Endothelial cell of umbilical vein (primary cell): ENCODE measurements around the gene CST1. TPM values are rescaled to one million over a fixed set of nuclear protein-coding genes. Genes with fewer than 3 reads are reported as not detected.
A peak's percentile ranks its signal among the peaks of the same experiment; 100 is the strongest.
"Not testable (repeated sequence)": the region's sequence is repeated elsewhere in the genome, so short reads cannot be mapped to it uniquely, and the experiment has no call there.

Experiments
- BruUV-seq: library from RNA; stranded (reverse); fragments of 400-500 nt; replicated peaks from 2 replicates; lab custom pipeline; 2021; lab: Mats Ljungman, UMichigan
- CTCF ChIA-PET: fragments of 300-600, 350-600 bp; sonication (Branson Sonifier 250); formaldehyde crosslinking; loops from one replicate; lab custom pipeline; 2021; ENCODE audit warnings: antibody characterized with exemption, inconsistent platforms; lab: Charles Lee
- POLR2A ChIA-PET: fragments of 300-600, 350-600 bp; sonication (Branson Sonifier 250); formaldehyde crosslinking; loops from one replicate; lab custom pipeline; 2021; ENCODE audit warnings: antibody characterized with exemption, inconsistent platforms; lab: Charles Lee
- DNase-seq: peaks from one replicate; pipeline ENCODE4 v3.0.0-alpha.2; 2011; ENCODE audit warnings: low read depth, low spot score
- FAIRE-seq: peaks from 2 replicates; lab custom pipeline; 2011; peaks lifted over from hg19 to GRCh38; lab: Jason Lieb, UNC
- H2AFZ ChIP-seq: 2 replicates; pipeline ENCODE4 v1.6.0; 2012; ENCODE audit warnings: low read depth, low read length, control low read depth, inconsistent platforms
- H3K27ac ChIP-seq: 2 replicates; pipeline ENCODE4 v1.5.1; 2011; ENCODE audit warnings: low read depth, mild to moderate bottlenecking, control low read depth, low read length, moderate library complexity; ENCODE audit not compliant: insufficient read depth
- H3K27me3 ChIP-seq, 2 experiments: 2 replicates each; pipeline versions ENCODE4 v1.6.0 to v1.6.1; 2011; ENCODE audit warnings: low read length in 2 of 2, mixed read lengths in 1 of 2; ENCODE audit not compliant: control insufficient read depth in 2 of 2, insufficient read depth in 2 of 2
- H3K36me3 ChIP-seq, 2 experiments: 2 replicates in 1 of 2; 3 replicates in 1 of 2; pipeline ENCODE4 v1.5.1; 2011; ENCODE audit warnings: low read length in 2 of 2, mild to moderate bottlenecking in 1 of 2, moderate library complexity in 1 of 2; ENCODE audit not compliant: control insufficient read depth in 2 of 2, insufficient read depth in 2 of 2; ENCODE audit errors: extremely low read depth in 1 of 2
- H3K4me1 ChIP-seq: 3 replicates; pipeline ENCODE4 v1.5.1; 2011; ENCODE audit warnings: mild to moderate bottlenecking, low read length; ENCODE audit not compliant: control insufficient read depth, insufficient read depth; ENCODE audit errors: extremely low read depth
- H3K4me2 ChIP-seq: 2 replicates; pipeline ENCODE4 v1.6.1; 2011; ENCODE audit warnings: low read length, control low read depth, mixed read lengths; ENCODE audit not compliant: insufficient read depth
- H3K4me3 ChIP-seq, 3 experiments: fragments of 200-600 bp in 1 of 3; sonication (generic), shearing (Covaris generic) in 1 of 3; replicated peaks in 1 of 3; 2 replicates each; pipeline ENCODE4 v1.5.1; 2011 to 2016; ENCODE audit warnings: control low read depth in 3 of 3, low read length in 3 of 3, mild to moderate bottlenecking in 2 of 3, inconsistent platforms in 1 of 3, low read depth in 1 of 3, moderate library complexity in 1 of 3; ENCODE audit not compliant: insufficient read depth in 1 of 3
- H3K79me2 ChIP-seq: 2 replicates; pipeline ENCODE4 v1.6.0; 2012; ENCODE audit warnings: low read length, inconsistent platforms; ENCODE audit not compliant: control insufficient read depth, insufficient read depth
- H3K9ac ChIP-seq: replicated peaks from 2 replicates; pipeline ENCODE3; 2011; ENCODE audit warnings: low read length, control low read depth; ENCODE audit not compliant: insufficient read depth; ENCODE audit errors: extremely low read depth
- H3K9me1 ChIP-seq: replicated peaks from 3 replicates; pipeline ENCODE4 v1.6.0; 2011; ENCODE audit warnings: mild to moderate bottlenecking, low read length; ENCODE audit not compliant: control insufficient read depth, insufficient read depth; ENCODE audit errors: extremely low read depth
- H3K9me3 ChIP-seq: replicated peaks from 2 replicates; pipeline ENCODE4 v1.5.1; 2012; ENCODE audit warnings: low read length, inconsistent platforms; ENCODE audit not compliant: control insufficient read depth, insufficient read depth
- H4K20me1 ChIP-seq: replicated peaks from 2 replicates; pipeline ENCODE3; 2011; ENCODE audit warnings: mild to moderate bottlenecking, low read length; ENCODE audit not compliant: control insufficient read depth, insufficient read depth; ENCODE audit errors: extremely low read depth
- MAX ChIP-seq: IDR thresholded peaks from 2 replicates; pipeline ENCODE4 v1.6.1; 2011; ENCODE audit not compliant: insufficient read depth, insufficient read length
- dilution Hi-C: fragments of 300-500 bp; cut with MboI; formaldehyde crosslinking; loops from one replicate; pipeline ENCODE4 v1.15.0; 2019; ENCODE audit warnings: low sequenced_read_pairs; ENCODE audit not compliant: extremely low pct_ligation_motif_present
- intact Hi-C: fragments of 100-400 bp; cut with micrococcal nuclease; formaldehyde crosslinking; loops from one replicate; pipeline ENCODE4 v1.10.0; 2022
- polyA plus RNA-seq, 4 experiments: library from polyadenylated mRNA; depleted of rRNA in 3 of 4; stranded (reverse) in 3 of 4; unstranded in 1 of 4; fragments of >200 nt; gene quantifications; 2 replicates each; pipeline versions ENCODE4 v1.2.1 to v1.2.3, GENCODE V29; 2011 to 2012; ENCODE audit warnings: missing spikeins in 1 of 4
- total RNA-seq: library from RNA; stranded (reverse); gene quantifications from 2 replicates; pipeline ENCODE4 v1.2.3, GENCODE V29; 2021

CST1 gene
- total and polyA plus RNA-seq, 2 donors (not counting 3 experiments of a cell fraction or from before 2014, with no cell fraction given), result 0.19 to 2.2 TPM

- no peak for TF ChIP-seq MAX
- Histone ChIP-seq H3K9ac (no peak overlapping the region), H3K36me3 (no peaks in the 10 kb centered on the region), H3K79me2 (peaks cover 8% of the 10 kb centered on the region), H3K4me2 (peak overlapping the region; percentile 4), H3K9me1 (no peaks in the 10 kb centered on the region), H3K27ac (no peak overlapping the region), H3K9me3 (no peaks in the 10 kb centered on the region), H2AFZ (peak overlapping the region; percentile 3), H3K4me3 (no peak overlapping the region), H3K4me1 (peaks cover 14% of the 10 kb centered on the region), H4K20me1 (no peaks in the 10 kb centered on the region), H3K27me3 (no peaks in the 10 kb centered on the region)
- CTCF ChIA-PET, result no interaction called here
- intact Hi-C loops (loop anchor here (5.0 to 10.0 kb wide), 2 partner anchors 53 to 140 kb away; no protein-coding TSS in a partner anchor), dilution Hi-C loops (no loop called here)
- BruUV-seq, result no TSS peak
- FAIRE-seq, result no peak
- POLR2A ChIA-PET, result no interaction called here
- DNase-seq, result peak; percentile 19
These were observed 5.9 kb downstream of the CST1 start for GRCh38 chr20:23744817-23745216.

- FAIRE-seq, CTCF ChIA-PET: not testable (repeated sequence)
These were observed 15.3 kb downstream of the CST1 start for GRCh38 chr20:23735391-23735790.

GRCh38 chr20:23734949-23735348, 15.8 kb downstream of the CST1 start:
- H3K4me1 ChIP-seq, H3K4me2 ChIP-seq, H3K36me3 ChIP-seq, H3K27me3 ChIP-seq, FAIRE-seq, CTCF ChIA-PET, H3K27ac ChIP-seq, H3K79me2 ChIP-seq, BruUV-seq, intact Hi-C loops, DNase-seq, POLR2A ChIA-PET, H4K20me1 ChIP-seq, H3K9me1 ChIP-seq, H2AFZ ChIP-seq, H3K9me3 ChIP-seq, H3K9ac ChIP-seq, H3K4me3 ChIP-seq, dilution Hi-C loops: not testable (repeated sequence)

More at GRCh38 chr20:23735391-23735790, 15.3 kb downstream of the CST1 start:
- POLR2A ChIA-PET, H3K27ac ChIP-seq, H3K9ac ChIP-seq, DNase-seq, H2AFZ ChIP-seq, H3K4me2 ChIP-seq, H3K36me3 ChIP-seq, H4K20me1 ChIP-seq, BruUV-seq, H3K79me2 ChIP-seq, dilution Hi-C loops, H3K27me3 ChIP-seq, H3K4me3 ChIP-seq, H3K4me1 ChIP-seq, H3K9me1 ChIP-seq, intact Hi-C loops, H3K9me3 ChIP-seq: not testable (repeated sequence)

GRCh38 chr20:23734440-23734839, 16.3 kb downstream of the CST1 start:
- CTCF ChIA-PET, H3K79me2 ChIP-seq, H3K4me1 ChIP-seq, intact Hi-C loops, DNase-seq, H2AFZ ChIP-seq, H4K20me1 ChIP-seq, H3K9me1 ChIP-seq, H3K4me2 ChIP-seq, H3K36me3 ChIP-seq, BruUV-seq, H3K4me3 ChIP-seq, H3K27ac ChIP-seq, H3K27me3 ChIP-seq, POLR2A ChIA-PET, H3K9me3 ChIP-seq, H3K9ac ChIP-seq, dilution Hi-C loops, FAIRE-seq: not testable (repeated sequence)
